Measurements from ENCODE around the gene MAP2K3.

Gene MAP2K3

GRCh38 chr17:21355586-21355985 lies 71.1 kb downstream of the MAP2K3 start:
- FAIRE-seq: no peak

GRCh38 chr17:21356537-21357127 lies 72.1 kb downstream of the MAP2K3 start:
- no peak for FAIRE-seq

- no peak for FAIRE-seq
Observed at GRCh38 chr17:21357281-21357680, 72.8 kb downstream of the MAP2K3 start.

GRCh38 chr17:21357696-21358656 lies 73.5 kb downstream of the MAP2K3 start:
- no peak for FAIRE-seq

GRCh38 chr17:21358682-21359482 lies 74.4 kb downstream of the MAP2K3 start:
- no peak for FAIRE-seq

GRCh38 chr17:21359483-21359840 lies 75.0 kb downstream of the MAP2K3 start:
- FAIRE-seq: no peak

- FAIRE-seq: no peak
Observed at GRCh38 chr17:21360048-21360447, 75.5 kb downstream of the MAP2K3 start.

- no peak for FAIRE-seq
Observed at GRCh38 chr17:21361020-21361809, 76.7 kb downstream of the MAP2K3 start.

GRCh38 chr17:21362331-21362931 lies 77.9 kb downstream of the MAP2K3 start:
- no peak for FAIRE-seq

GRCh38 chr17:21363776-21364642 lies 79.5 kb downstream of the MAP2K3 start:
- FAIRE-seq: no peak

Data from G401.6 (cell line).